Activated naive CD8-positive, alpha-beta T cell treated with anti-CD3 and anti-CD28 coated beads, Interleukin-2, amount 10 ng/mL, durations not matched to agents 7 days and 5 days (primary cell): ENCODE data around the gene SGO2. TPM values are rescaled to one million over a fixed set of nuclear protein-coding genes. Genes with fewer than 3 reads are reported as not detected.

ENCODE experiments used
- ATAC-seq: fragments of 150-1000 bp; cut with Tn5 transposase; one replicate; pipeline ENCODE4 v1.10.0; 2021; ENCODE audit warnings: low read depth, moderate library complexity
- POLR2A ChIA-PET: fragments of 350-600 bp; sonication (Branson Sonifier 250); formaldehyde crosslinking; loops from one replicate; lab custom pipeline; 2021; ENCODE audit warnings: antibody characterized with exemption; lab: Charles Lee
- DNase-seq: peaks from one replicate; pipeline ENCODE4 v3.0.0; 2021
- H3K27ac Mint-ChIP-seq: one replicate; pipeline ENCODE4 v1.8.0; 2022; ENCODE audit warnings: mild to moderate bottlenecking, mixed read lengths
- H3K27me3 Mint-ChIP-seq: one replicate; pipeline ENCODE4 v1.8.0; 2022; ENCODE audit warnings: mild to moderate bottlenecking, moderate library complexity, mixed read lengths
- H3K36me3 Mint-ChIP-seq: one replicate; pipeline ENCODE4 v1.8.0; 2021; ENCODE audit warnings: mild to moderate bottlenecking, mixed read lengths
- H3K4me1 Mint-ChIP-seq: one replicate; pipeline ENCODE4 v1.8.0; 2021; ENCODE audit warnings: mixed read lengths
- H3K4me3 Mint-ChIP-seq: one replicate; pipeline ENCODE4 v1.8.0; 2022; ENCODE audit warnings: mild to moderate bottlenecking, moderate library complexity, mixed read lengths
- H3K9me3 Mint-ChIP-seq: one replicate; pipeline ENCODE4 v1.8.0; 2021; ENCODE audit warnings: mixed read lengths
- total RNA-seq, 2 experiments: library from RNA; stranded (reverse); gene quantifications; one replicate each; pipeline ENCODE4 v1.2.3, GENCODE V29; 2021

SGO2 gene
- total RNA-seq = 10 to 100 TPM; 35.0 to 37.4 TPM

GRCh38 chr2:200525882-200526651, at the start of gene SGO2:
Gene SGO2 (plus strand): TSS chr2:200526207. CDS start chr2:200532976, 6,769 bp downstream.
- Mint-ChIP-seq H3K9me3 (peaks cover 2% of the 10 kb centered on the region), H3K36me3 (peaks cover 17% of the 10 kb centered on the region), H3K4me1 (peaks cover 25% of the 10 kb centered on the region), H3K27ac (peak within 1 kb of the TSS; percentile 85), H3K27me3 (peaks cover 8% of the 10 kb centered on the region), H3K4me3 (peak within 1 kb of the TSS; percentile 94)
- ATAC-seq = peak; percentile 99
- DNase-seq = peak; percentile 96
- POLR2A ChIA-PET = interaction anchor here (0.6 to 2.1 kb wide), 6 partner anchors 10 to 338 kb away, joined by 3 to 13 read pairs (median 6); partner anchors contain the start of genes CLK1 and KCTD18

- no peak overlapping the region for H3K27ac Mint-ChIP-seq
- H3K36me3 Mint-ChIP-seq = peaks cover 9% of the 10 kb centered on the region
- POLR2A ChIA-PET = no interaction called here
- ATAC-seq = no peak
- no peak overlapping the region for H3K4me3 Mint-ChIP-seq
- no peak for DNase-seq
- no peaks in the 10 kb centered on the region for H3K4me1 Mint-ChIP-seq
- H3K9me3 Mint-ChIP-seq = no peaks in the 10 kb centered on the region
- H3K27me3 Mint-ChIP-seq = no peaks in the 10 kb centered on the region
Measured at GRCh38 chr2:200476836-200477235, 49.2 kb upstream of the SGO2 start.

- DNase-seq = no peak
- ATAC-seq = no peak
- Mint-ChIP-seq H3K36me3 (peaks cover 9% of the 10 kb centered on the region), H3K27ac (no peak overlapping the region), H3K27me3 (no peaks in the 10 kb centered on the region), H3K4me1 (no peaks in the 10 kb centered on the region), H3K9me3 (no peaks in the 10 kb centered on the region), H3K4me3 (no peak overlapping the region)
- POLR2A ChIA-PET = no interaction called here
Measured at GRCh38 chr2:200477667-200478131, 48.3 kb upstream of the SGO2 start.

- Mint-ChIP-seq H3K9me3 (no peaks in the 10 kb centered on the region), H3K27me3 (peaks cover 2% of the 10 kb centered on the region), H3K27ac (no peak overlapping the region), H3K4me3 (no peak overlapping the region), H3K36me3 (peaks cover 7% of the 10 kb centered on the region), H3K4me1 (peaks cover 2% of the 10 kb centered on the region)
- no peak for ATAC-seq
- no peak for DNase-seq
- POLR2A ChIA-PET = no interaction called here
Measured at GRCh38 chr2:200479692-200480265, 46.2 kb upstream of the SGO2 start.

GRCh38 chr2:200482194-200482593, 43.8 kb upstream of the SGO2 start:
- H3K4me3 Mint-ChIP-seq = no peak overlapping the region
- H3K9me3 Mint-ChIP-seq = no peaks in the 10 kb centered on the region
- no peak overlapping the region for H3K27ac Mint-ChIP-seq
- peaks cover 2% of the 10 kb centered on the region for H3K27me3 Mint-ChIP-seq
- peaks cover 7% of the 10 kb centered on the region for H3K36me3 Mint-ChIP-seq
- POLR2A ChIA-PET = interaction anchor here (0.7 to 1.5 kb wide), 2 partner anchors 11 to 1810 kb away, joined by 3 to 4 read pairs; no protein-coding TSS in a partner anchor
- H3K4me1 Mint-ChIP-seq = peaks cover 2% of the 10 kb centered on the region
- DNase-seq = no peak
- ATAC-seq = no peak

GRCh38 chr2:200483729-200484198, 42.2 kb upstream of the SGO2 start:
- no peak for ATAC-seq
- Mint-ChIP-seq H3K36me3 (peaks cover 8% of the 10 kb centered on the region), H3K4me1 (peaks cover 2% of the 10 kb centered on the region), H3K4me3 (no peak overlapping the region), H3K9me3 (no peaks in the 10 kb centered on the region), H3K27ac (no peak overlapping the region), H3K27me3 (peaks cover 2% of the 10 kb centered on the region)
- POLR2A ChIA-PET = interaction anchor here (0.6 to 1.0 kb wide), 2 partner anchors 178 to 219 kb away, joined by 3 read pairs; no protein-coding TSS in a partner anchor
- peak; percentile 43 for DNase-seq

GRCh38 chr2:200484934-200485333, 41.1 kb upstream of the SGO2 start:
- DNase-seq (no peak), ATAC-seq (no peak)
- Mint-ChIP-seq H3K36me3 (peaks cover 11% of the 10 kb centered on the region), H3K27ac (no peak overlapping the region), H3K4me3 (no peak overlapping the region), H3K27me3 (peaks cover 2% of the 10 kb centered on the region), H3K9me3 (no peaks in the 10 kb centered on the region), H3K4me1 (peaks cover 2% of the 10 kb centered on the region)
- POLR2A ChIA-PET = interaction anchor here (0.6 kb wide), 1 partner anchor 18 kb away, joined by 3 read pairs; no protein-coding TSS in a partner anchor

GRCh38 chr2:200486529-200486928, 39.5 kb upstream of the SGO2 start:
- Mint-ChIP-seq H3K27ac (no peak overlapping the region), H3K36me3 (peaks cover 18% of the 10 kb centered on the region), H3K4me1 (peaks cover 2% of the 10 kb centered on the region), H3K4me3 (no peak overlapping the region), H3K9me3 (peaks cover 2% of the 10 kb centered on the region), H3K27me3 (peaks cover 2% of the 10 kb centered on the region)
- DNase-seq = no peak
- ATAC-seq = no peak
- POLR2A ChIA-PET = no interaction called here

- H3K4me1 Mint-ChIP-seq = peaks cover 2% of the 10 kb centered on the region
- DNase-seq (no peak), ATAC-seq (no peak)
- peaks cover 31% of the 10 kb centered on the region for H3K36me3 Mint-ChIP-seq
- H3K27me3 Mint-ChIP-seq = peaks cover under 1% of the 10 kb centered on the region
- H3K27ac Mint-ChIP-seq = no peak overlapping the region
- no peak overlapping the region for H3K4me3 Mint-ChIP-seq
- H3K9me3 Mint-ChIP-seq = peaks cover 3% of the 10 kb centered on the region
- POLR2A ChIA-PET = no interaction called here
Measured at GRCh38 chr2:200488169-200488568, 37.8 kb upstream of the SGO2 start.

- H3K36me3 Mint-ChIP-seq = peaks cover 39% of the 10 kb centered on the region
- no peak overlapping the region for H3K27ac Mint-ChIP-seq
Measured at GRCh38 chr2:200490001-200490400, 36.0 kb upstream of the SGO2 start.

GRCh38 chr2:200492656-200493055, 33.4 kb upstream of the SGO2 start:
- H3K4me1 Mint-ChIP-seq = no peaks in the 10 kb centered on the region

More at GRCh38 chr2:200490001-200490400, 36.0 kb upstream of the SGO2 start:
- no peak overlapping the region for H3K4me3 Mint-ChIP-seq
- H3K9me3 Mint-ChIP-seq = peaks cover 3% of the 10 kb centered on the region
- POLR2A ChIA-PET = no interaction called here
- DNase-seq (no peak), ATAC-seq (no peak)
- no peaks in the 10 kb centered on the region for H3K27me3 Mint-ChIP-seq
- H3K4me1 Mint-ChIP-seq = no peaks in the 10 kb centered on the region

GRCh38 chr2:200494048-200494447, 32.0 kb upstream of the SGO2 start:
- POLR2A ChIA-PET = interaction anchor here (1.1 kb wide), 1 partner anchor 12 kb away, joined by 3 read pairs; no protein-coding TSS in a partner anchor
- peaks cover 47% of the 10 kb centered on the region for H3K36me3 Mint-ChIP-seq
- no peaks in the 10 kb centered on the region for H3K27me3 Mint-ChIP-seq
- H3K27ac Mint-ChIP-seq = no peak overlapping the region
- DNase-seq (no peak), ATAC-seq (no peak)
- no peak overlapping the region for H3K4me3 Mint-ChIP-seq
- H3K9me3 Mint-ChIP-seq = peaks cover 3% of the 10 kb centered on the region
- H3K4me1 Mint-ChIP-seq = no peaks in the 10 kb centered on the region

More at GRCh38 chr2:200492656-200493055, 33.4 kb upstream of the SGO2 start:
- H3K36me3 Mint-ChIP-seq = peaks cover 46% of the 10 kb centered on the region
- H3K27ac Mint-ChIP-seq = no peak overlapping the region
- DNase-seq = no peak
- ATAC-seq = no peak
- H3K27me3 Mint-ChIP-seq = no peaks in the 10 kb centered on the region
- H3K9me3 Mint-ChIP-seq = peaks cover 3% of the 10 kb centered on the region
- no peak overlapping the region for H3K4me3 Mint-ChIP-seq
- POLR2A ChIA-PET = interaction anchor here (1.1 kb wide), 1 partner anchor 11 kb away, joined by 3 read pairs; no protein-coding TSS in a partner anchor

- ATAC-seq = no peak
- Mint-ChIP-seq H3K4me3 (no peak overlapping the region), H3K36me3 (peaks cover 36% of the 10 kb centered on the region), H3K9me3 (no peaks in the 10 kb centered on the region), H3K27ac (no peak overlapping the region), H3K27me3 (no peaks in the 10 kb centered on the region), H3K4me1 (no peaks in the 10 kb centered on the region)
- POLR2A ChIA-PET = interaction anchor here (1.0 kb wide), 1 partner anchor 13 kb away, joined by 3 read pairs; the partner anchor contains the start of gene KCTD18
- DNase-seq = no peak
Measured at GRCh38 chr2:200496696-200497095, 29.3 kb upstream of the SGO2 start.
